ENCODE results near the gene PRKCA. TPM values are rescaled to one million over a fixed set of nuclear protein-coding genes. Genes with fewer than 3 reads are reported as not detected.

Gene PRKCA
- total and polyA plus RNA-seq, 9 of the 15 experiments (the other 6 are each of a cell fraction or from before 2014, with no cell fraction given), result 3.2 to 33.0 (median 17.8) TPM

DNA sequence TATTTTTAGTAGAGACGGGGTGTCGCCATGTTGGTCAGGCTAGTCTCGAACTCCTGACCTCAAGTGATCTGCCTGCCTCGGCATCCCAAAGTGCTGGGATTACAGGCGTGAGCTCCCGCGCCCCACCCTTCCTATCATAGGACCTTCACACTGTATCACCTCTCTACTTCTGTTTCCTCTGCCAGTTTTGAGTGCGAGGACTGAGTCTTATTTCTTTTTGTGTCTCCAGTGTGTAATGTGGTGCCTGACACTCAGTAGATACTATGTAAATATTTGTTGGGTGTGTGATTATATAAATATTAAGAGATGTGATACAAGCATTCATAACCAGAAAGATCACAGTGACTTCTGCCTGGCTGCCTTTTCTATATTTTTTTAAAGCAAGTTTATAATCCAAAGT, 10.5 kb downstream of the PRKCA start (continued):
- TF ChIP-seq, protein P1, sequence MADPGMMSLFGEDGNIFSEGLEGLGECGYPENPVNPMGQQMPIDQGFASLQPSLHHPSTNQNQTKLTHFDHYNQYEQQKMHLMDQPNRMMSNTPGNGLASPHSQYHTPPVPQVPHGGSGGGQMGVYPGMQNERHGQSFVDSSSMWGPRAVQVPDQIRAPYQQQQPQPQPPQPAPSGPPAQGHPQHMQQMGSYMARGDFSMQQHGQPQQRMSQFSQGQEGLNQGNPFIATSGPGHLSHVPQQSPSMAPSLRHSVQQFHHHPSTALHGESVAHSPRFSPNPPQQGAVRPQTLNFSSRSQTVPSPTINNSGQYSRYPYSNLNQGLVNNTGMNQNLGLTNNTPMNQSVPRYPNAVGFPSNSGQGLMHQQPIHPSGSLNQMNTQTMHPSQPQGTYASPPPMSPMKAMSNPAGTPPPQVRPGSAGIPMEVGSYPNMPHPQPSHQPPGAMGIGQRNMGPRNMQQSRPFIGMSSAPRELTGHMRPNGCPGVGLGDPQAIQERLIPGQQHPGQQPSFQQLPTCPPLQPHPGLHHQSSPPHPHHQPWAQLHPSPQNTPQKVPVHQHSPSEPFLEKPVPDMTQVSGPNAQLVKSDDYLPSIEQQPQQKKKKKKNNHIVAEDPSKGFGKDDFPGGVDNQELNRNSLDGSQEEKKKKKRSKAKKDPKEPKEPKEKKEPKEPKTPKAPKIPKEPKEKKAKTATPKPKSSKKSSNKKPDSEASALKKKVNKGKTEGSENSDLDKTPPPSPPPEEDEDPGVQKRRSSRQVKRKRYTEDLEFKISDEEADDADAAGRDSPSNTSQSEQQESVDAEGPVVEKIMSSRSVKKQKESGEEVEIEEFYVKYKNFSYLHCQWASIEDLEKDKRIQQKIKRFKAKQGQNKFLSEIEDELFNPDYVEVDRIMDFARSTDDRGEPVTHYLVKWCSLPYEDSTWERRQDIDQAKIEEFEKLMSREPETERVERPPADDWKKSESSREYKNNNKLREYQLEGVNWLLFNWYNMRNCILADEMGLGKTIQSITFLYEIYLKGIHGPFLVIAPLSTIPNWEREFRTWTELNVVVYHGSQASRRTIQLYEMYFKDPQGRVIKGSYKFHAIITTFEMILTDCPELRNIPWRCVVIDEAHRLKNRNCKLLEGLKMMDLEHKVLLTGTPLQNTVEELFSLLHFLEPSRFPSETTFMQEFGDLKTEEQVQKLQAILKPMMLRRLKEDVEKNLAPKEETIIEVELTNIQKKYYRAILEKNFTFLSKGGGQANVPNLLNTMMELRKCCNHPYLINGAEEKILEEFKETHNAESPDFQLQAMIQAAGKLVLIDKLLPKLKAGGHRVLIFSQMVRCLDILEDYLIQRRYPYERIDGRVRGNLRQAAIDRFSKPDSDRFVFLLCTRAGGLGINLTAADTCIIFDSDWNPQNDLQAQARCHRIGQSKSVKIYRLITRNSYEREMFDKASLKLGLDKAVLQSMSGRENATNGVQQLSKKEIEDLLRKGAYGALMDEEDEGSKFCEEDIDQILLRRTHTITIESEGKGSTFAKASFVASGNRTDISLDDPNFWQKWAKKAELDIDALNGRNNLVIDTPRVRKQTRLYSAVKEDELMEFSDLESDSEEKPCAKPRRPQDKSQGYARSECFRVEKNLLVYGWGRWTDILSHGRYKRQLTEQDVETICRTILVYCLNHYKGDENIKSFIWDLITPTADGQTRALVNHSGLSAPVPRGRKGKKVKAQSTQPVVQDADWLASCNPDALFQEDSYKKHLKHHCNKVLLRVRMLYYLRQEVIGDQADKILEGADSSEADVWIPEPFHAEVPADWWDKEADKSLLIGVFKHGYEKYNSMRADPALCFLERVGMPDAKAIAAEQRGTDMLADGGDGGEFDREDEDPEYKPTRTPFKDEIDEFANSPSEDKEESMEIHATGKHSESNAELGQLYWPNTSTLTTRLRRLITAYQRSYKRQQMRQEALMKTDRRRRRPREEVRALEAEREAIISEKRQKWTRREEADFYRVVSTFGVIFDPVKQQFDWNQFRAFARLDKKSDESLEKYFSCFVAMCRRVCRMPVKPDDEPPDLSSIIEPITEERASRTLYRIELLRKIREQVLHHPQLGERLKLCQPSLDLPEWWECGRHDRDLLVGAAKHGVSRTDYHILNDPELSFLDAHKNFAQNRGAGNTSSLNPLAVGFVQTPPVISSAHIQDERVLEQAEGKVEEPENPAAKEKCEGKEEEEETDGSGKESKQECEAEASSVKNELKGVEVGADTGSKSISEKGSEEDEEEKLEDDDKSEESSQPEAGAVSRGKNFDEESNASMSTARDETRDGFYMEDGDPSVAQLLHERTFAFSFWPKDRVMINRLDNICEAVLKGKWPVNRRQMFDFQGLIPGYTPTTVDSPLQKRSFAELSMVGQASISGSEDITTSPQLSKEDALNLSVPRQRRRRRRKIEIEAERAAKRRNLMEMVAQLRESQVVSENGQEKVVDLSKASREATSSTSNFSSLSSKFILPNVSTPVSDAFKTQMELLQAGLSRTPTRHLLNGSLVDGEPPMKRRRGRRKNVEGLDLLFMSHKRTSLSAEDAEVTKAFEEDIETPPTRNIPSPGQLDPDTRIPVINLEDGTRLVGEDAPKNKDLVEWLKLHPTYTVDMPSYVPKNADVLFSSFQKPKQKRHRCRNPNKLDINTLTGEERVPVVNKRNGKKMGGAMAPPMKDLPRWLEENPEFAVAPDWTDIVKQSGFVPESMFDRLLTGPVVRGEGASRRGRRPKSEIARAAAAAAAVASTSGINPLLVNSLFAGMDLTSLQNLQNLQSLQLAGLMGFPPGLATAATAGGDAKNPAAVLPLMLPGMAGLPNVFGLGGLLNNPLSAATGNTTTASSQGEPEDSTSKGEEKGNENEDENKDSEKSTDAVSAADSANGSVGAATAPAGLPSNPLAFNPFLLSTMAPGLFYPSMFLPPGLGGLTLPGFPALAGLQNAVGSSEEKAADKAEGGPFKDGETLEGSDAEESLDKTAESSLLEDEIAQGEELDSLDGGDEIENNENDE (IDR thresholded peaks at IDR 0.05; ENCODE audit: low read depth, low read length), result no peak
- TF ChIP-seq SAP30 (IDR thresholded peaks at IDR 0.05; ENCODE audit: borderline replicate concordance, insufficient read depth, low read depth, low read length, poor library complexity, severe bottlenecking), result no peak
- no peak for TF ChIP-seq ZNF589 (CRISPR knock-in tag; IDR thresholded peaks at IDR 0.05; ENCODE audit: low read depth)
- TF ChIP-seq ZNF232 (CRISPR knock-in tag; IDR thresholded peaks at IDR 0.05), result no peak
- no peak for TF ChIP-seq PHF20 (IDR thresholded peaks at IDR 0.05; ENCODE audit: partially characterized antibody)
- TF ChIP-seq ZNF12 (CRISPR knock-in tag; IDR thresholded peaks at IDR 0.05), result no peak
- TF ChIP-seq ZNF174 (CRISPR knock-in tag; IDR thresholded peaks at IDR 0.05), result no peak
- no peak for TF ChIP-seq TOE1 (IDR thresholded peaks at IDR 0.05; ENCODE audit: borderline replicate concordance)
- TF ChIP-seq TOE1 (CRISPR knock-in tag; IDR thresholded peaks at IDR 0.05; ENCODE audit: borderline replicate concordance, low read depth), result no peak
- no peak for TF ChIP-seq CXXC5 (CRISPR knock-in tag; IDR thresholded peaks at IDR 0.05)
- TF ChIP-seq MTA2 (IDR thresholded peaks at IDR 0.05; ENCODE audit: low read depth), result no peak
- TF ChIP-seq, protein P2, sequence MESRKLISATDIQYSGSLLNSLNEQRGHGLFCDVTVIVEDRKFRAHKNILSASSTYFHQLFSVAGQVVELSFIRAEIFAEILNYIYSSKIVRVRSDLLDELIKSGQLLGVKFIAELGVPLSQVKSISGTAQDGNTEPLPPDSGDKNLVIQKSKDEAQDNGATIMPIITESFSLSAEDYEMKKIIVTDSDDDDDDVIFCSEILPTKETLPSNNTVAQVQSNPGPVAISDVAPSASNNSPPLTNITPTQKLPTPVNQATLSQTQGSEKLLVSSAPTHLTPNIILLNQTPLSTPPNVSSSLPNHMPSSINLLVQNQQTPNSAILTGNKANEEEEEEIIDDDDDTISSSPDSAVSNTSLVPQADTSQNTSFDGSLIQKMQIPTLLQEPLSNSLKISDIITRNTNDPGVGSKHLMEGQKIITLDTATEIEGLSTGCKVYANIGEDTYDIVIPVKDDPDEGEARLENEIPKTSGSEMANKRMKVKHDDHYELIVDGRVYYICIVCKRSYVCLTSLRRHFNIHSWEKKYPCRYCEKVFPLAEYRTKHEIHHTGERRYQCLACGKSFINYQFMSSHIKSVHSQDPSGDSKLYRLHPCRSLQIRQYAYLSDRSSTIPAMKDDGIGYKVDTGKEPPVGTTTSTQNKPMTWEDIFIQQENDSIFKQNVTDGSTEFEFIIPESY (CRISPR knock-in tag; IDR thresholded peaks at IDR 0.05), result no peak
- TF ChIP-seq CREB1 (IDR thresholded peaks at IDR 0.05), result no peak
- no peak for TF ChIP-seq CREB1 (CRISPR knock-in tag; IDR thresholded peaks at IDR 0.05)
- no peak for TF ChIP-seq ZFP1 (CRISPR knock-in tag; IDR thresholded peaks at IDR 0.05)

Data from K562 (cell line).